ENCODE measurements around the gene RAB11FIP4.

Gene RAB11FIP4

DNA sequence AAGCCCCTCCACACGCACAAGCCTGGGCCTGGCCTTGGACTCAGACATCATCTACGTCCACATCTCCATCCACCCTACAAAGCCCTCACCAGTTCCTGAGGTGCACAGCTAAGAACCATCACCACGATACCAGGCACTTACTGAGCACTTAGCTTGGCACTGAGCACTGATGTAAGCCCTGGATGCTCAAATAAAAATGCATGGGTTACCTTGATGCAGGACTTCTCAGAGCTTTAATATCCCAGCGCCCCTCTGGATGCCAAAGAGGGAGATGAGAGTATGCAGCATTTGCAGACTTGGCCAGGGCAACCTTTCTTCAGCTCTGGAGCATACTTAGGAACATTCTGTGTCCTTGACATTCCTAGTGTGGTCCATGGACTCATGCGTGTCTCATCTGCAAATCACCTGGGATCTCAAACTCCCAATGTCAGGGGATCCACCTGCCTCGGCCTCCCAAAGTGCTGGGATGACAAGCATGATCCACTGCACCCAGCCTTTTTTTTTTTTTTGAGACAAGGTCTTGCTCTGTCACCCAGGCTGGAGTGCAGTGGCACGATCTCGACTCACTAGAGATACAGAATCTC, 69.8 kb downstream of the RAB11FIP4 start:
- no peak for DNase-seq

DNA sequence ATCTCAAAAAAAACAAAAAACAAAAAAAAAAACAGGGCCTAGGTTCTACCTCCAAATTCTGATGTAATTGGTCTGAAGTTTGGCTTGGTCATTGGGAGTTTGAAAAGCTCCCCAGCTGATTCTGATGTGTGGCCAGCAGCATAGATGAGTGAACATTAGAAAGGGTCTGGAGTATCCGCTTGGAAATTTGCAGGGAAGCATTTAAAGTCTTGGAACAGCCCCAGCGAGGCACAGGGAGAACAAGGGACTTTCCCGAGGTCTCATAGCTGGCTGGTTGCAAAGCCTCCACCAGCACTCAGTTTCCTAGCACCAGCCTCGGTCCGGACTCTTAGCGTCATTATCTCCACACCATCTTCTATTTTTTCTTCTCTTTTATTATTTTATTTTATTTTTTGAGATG, 70.8 kb downstream of the RAB11FIP4 start:
- no peak for DNase-seq

DNA sequence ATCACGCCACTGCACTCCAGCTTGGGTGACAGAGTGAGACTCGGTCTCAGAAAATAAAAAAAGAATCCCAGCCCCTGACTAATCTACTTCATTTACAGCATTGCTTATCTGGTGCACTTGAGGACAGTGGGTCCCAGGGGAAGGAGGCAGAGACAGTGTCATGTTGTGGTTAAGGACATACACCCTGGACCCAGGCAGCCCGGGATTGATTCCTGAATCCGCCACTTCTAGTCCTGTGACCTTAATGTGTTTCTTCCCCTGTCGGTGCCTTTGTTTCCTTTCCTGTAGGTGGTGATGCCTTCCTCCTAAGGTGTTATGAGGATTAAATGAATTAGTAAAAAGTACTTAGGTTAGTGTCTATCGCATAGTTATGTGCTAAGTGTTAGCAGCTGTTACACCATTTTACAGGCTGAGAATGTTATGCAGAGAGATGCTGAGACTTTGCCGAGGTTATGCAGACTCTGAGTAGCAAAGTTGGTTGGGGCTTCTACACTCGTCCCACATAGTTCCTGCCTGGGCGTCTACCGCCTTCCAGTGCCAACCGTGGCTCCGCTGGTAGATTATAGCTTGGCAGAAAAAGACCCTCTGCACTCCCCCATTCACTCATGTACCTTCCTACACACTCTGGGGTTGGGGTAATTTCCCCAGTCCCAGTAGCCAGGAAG, 74.8 kb downstream of the RAB11FIP4 start:
- DNase-seq = no peak

DNA sequence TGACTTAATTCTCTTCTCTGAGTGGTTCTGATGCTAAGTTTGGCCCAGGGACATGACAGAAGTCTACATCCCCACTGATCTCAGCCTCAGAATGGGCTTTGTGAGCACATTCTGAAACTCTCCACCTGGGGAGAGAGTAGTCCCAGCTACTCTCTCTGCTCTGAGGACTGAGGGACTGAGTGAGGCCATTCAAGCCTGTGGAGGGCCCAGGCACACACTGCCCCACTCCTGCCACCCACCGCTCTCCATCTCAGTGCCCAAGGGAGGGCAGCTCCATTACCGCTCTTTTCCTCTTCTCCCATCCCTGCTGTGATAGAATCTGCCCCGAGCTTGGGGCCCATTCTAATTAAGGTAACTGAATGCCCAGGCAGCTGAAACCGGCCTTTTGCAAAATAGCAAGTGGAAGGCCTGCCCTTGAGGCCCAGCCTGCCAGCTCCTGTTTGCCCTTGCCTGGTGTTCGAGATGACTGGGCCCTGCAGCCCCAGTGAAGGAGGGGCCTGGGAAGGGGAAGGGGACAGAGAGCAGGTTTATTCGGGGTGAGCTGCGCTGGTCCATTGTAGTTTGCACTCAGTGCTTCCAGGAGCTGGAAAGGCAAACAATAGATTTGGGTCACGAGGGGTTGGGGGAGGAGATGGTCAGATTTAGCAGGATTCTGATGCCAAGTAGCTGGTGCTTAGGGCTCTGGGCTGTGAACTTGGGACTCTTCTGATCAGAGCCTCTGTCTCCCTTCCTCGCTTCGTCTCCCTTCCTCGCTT, 76.2 kb downstream of the RAB11FIP4 start:
- DNase-seq = no peak

DNA sequence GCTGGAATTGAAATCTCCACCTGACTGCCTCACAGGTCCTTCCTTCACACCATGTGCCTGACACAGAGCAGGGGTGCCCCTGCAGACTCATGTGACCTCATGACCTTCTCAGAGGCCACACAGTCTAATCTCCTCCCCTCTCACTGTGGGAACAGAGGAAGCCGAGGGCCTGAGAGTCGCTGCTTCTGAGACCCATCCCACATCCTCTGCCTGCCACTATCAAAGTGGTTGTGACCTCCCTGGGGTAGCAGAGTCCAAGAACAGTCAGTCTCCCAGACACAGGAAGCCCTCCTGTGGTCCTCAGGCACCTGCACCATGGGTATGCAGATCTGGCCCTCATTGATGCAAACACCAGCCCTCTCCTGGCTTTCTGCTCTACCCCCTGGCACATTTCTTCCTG, 78.5 kb downstream of the RAB11FIP4 start:
- no peak for DNase-seq

DNA sequence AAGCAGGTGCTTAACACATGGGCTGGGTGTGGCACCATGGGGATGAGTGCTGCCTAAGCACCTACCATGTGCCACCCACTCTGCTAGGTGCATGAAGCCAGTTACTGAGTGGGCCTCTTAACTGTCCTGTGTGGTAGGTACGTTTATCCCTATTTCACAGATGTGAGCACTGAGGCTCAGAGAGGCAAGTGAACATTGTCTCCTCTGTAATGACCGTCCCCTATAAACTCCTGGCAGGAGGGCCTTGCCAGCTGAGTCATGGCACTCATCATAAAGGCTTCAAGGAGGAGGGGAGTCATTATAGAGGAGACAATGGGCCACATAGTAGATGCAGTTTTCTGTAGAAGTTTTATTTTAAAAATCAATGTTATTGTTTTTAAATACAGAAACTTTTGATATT, 79.1 kb downstream of the RAB11FIP4 start:
- no peak for DNase-seq

DNA sequence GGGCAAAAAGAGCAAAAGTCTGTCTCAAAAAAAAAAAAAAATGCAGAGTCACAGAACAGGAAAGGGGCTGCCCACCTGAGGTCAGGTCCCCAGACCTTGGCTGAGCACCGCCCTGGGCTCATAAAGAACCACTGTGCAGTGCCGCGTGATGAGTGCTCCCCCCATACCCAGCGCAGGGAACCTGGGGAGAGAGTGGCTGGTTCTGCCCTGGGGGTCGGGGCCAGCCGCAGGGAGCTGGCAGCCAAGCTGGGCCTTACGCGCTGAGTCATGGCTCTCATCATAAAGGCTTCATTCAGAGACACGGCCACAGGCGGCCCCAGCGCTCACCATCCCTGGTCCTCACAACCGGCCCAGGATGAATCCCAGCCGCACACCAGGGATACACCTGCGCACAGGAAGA, 80.7 kb downstream of the RAB11FIP4 start:
- no peak for DNase-seq

DNA sequence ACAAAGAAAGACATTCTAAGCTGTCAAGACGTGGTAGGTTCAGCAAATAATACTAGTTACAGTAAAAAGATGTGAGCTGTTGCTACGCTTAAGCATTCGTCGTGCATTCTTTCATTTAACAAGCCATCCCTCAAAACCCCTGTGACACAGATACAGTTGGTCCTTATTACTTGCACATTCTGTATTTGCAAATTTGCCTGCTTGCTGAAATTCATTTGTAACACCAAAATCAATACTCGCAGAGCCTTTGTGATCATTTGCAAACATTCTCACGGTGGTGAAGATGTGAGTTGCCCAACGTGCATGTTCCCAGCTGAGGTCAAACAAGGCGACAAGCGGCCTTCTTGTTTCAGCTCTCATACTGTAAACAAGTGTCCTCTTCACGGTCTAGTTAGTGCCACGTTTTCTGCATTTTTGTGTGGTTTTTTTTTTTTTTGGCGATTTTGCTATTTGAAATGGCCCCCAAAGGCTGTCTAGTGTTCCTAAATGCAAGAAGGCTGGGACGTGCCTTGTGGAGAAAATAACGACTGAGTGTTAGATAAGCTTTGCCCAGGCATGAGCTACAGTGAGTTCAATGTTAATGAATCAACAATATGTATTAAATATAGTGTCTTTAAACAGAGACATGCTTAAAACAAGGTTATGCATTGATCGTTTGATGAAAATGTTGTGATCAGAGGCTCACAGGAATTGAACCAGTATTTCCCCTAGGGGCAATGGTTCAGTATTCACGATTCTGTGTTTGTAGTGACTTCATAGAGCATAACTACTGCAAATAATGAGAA, 84.1 kb downstream of the RAB11FIP4 start:
- DNase-seq = no peak

DNA sequence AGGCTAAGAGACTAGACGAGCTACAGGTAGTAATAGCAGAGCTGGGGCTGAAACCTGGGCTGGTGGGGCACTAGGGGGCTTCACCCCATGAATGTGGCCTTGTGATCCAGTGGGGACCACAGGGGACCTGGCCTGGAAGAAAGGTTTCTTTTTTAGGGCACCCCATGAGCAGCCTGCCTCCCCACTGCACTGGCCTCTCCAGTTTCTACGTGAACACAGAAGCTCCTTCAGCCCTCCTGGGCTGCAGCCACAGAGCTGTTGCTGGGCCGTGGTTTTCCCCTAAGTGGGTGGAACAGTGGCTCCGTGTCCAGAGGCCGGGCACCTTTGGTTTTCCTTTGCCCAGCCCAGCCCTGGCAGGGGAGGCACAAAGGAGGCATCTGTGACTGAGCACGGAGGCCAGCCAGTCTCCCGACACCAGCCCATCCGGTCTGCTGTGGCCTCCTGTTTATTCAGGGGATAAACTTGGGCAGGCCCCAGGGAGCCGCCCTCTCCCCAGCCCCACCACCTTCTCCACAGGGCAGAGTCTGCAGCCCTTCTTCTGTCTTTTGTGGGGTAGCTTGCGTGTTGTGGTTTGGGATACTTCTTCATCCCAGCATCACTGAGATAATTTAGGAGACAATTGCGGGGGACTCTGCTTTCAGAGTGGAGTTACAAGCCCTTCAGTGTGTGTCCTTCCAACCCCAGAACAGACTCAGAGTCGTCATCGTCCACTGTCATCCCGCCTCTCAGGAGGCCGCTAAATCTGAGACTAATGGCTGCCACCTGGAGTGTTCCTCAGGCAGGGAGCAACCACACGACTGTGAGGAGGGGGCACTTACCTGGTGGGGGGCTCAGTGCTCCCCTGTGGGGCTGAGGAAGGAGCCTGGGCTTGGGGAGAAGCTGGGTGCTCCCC, 85.3 kb downstream of the RAB11FIP4 start:
- DNase-seq = no peak

DNA sequence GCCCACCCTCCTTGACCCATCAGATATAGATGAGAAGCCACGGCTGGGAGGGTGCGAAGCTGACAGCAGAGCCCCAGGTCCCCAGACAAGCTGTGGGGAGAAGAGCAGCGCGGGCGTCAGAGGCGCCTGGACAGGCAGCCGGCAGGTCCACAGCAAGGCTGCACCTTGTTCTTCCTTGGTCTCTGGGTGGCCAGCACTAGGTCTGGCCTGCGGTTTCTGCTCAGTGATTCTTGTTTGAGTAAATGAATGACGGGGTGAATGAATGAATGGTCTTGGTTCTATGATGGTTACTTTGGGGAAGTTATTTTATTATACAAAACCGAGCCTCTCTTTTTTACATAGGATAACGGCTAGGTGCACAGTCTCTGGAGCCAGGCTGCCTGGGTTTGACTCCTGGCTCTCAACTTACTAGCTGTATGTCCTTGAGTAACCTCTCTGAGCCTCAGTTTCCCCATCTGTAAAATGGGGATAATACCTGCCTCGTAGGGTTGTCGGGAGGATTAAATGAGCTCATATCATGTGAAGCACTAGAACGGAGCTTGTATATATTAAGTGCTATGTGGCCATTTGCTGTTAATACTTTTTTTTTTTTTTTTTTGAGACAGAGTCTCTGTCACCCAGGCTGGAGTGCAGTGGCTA, 86.1 kb downstream of the RAB11FIP4 start:
- DNase-seq = no peak

DNA sequence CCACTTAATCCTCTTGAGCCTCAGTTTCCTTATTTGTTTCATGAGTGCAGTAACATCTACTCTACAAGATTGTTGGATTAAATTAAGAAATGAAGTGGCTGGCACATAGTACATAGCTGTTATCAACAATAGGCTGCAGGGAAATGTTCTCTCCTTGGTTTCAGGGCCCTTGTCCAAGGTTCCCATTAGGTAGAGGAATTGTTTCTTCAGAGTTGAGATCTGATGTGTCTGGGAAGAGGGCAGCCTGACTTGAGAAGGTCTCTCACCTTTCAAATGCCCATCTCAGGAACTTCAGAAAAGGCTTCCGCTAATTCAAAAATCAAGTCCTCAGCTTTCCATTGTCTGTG, 87.6 kb downstream of the RAB11FIP4 start:
- DNase-seq = no peak

DNA sequence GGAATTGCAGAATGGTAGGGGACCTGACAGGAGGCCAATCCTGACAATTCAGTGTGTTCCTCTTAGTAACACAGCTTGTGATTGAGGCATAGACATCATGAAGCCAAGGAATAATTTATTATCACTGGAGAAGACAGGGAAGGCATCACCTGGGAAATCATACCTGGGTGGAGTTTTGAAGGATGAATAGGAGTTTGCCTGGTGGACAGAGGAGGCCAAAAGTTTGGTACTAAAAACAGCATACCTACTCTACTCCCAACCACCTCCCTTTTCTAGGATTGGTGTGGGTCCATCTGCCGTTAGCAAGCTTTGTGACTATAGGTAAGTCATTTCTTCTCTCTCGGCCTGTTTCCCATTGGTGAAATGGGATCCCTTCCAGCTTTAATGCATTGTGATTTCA, 88.0 kb downstream of the RAB11FIP4 start:
- DNase-seq = no peak

DNA sequence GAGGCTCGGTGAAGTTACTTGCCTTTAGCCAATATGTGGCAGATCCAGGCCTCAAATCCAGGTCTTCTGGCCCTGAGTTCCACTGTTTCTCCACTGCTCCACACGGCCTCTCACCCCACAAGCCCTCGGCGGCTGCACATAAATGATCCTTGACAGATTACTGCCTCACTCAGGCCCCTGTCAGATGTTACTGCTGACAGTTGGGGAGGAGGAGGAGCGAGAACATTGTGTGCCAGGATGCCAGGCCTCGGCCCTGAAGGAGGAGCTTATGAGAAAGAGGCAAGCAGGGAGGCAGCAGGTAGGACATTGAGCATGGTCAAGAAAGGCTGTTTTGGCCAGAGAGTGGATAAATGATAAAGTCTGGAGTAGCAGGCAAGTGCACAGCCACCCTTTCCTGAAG, 88.6 kb downstream of the RAB11FIP4 start:
- no peak for DNase-seq

DNA sequence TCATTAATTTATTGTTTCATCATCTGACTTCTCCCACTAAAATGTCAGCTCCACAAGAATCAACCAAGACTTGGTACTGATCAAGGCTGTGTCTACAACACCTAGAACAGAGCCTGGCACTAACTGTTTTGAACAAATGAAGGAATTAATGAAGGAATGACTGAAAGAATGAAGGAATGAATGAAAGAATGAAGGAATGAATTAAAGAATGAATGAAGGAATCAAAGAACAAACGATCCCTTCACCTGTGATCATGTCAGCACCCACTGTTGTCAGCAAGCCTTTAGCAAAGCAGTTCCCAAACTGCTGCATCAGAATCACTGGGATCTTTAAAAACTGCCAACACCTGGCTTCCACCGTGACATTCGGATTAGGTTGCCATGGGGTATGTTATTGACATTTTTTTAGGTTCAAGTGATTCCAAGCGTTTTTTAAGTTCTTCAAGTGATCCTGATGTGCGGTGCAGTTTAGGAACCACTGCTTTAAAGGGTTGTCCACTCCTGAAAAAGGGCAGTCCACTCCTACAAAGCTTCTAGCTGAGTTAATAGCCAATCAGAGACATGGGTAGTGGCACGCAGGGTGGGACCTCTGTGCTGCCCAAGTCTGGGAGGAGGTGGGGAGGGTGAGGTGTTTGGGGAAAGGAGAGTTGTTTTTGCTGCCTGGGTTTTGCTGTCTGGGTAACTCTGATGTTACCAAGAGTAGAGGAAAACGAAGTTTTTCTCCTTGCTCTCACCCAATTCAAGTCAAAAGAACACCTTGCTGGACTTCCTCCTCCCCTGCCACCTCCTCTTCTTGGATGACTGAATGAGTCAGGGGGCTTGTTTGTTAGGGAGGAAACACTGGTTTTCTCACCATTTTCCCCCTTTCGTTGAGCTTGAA, 89.7 kb downstream of the RAB11FIP4 start:
- no peak for DNase-seq

DNA sequence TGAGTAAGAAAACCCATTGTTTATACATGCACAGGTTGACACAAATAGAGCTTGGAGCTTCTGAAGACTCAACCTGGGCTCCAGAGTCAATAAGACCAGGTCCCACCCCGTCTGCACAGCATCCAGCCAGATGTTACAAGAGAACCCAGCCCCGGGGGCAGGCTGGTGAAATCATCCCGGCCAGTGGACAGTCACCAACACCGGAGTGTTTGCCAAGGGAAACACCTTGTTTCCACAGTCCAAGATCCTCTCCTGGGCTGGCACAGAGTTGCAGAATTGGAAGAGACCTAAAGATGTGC, 90.3 kb downstream of the RAB11FIP4 start:
- DNase-seq = no peak

DNA sequence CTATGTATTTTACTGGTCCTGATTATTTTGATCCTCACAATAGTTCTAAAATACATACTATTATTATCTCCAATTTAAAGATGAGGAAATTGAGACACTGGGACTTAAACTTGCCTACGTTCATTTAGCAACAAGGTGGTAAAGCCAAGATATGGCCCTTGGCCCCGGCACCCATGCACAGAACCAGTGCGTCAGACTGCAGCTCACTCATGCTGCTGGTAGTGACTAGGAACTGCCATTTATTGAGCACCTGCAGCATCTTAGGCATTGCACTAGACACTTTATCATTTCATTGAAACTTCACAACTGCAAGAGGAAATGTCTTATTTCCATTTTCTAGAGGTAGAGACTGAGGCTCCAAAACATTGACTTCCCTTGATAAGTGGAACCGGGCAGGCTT, 93.3 kb downstream of the RAB11FIP4 start:
- DNase-seq = no peak

DNA sequence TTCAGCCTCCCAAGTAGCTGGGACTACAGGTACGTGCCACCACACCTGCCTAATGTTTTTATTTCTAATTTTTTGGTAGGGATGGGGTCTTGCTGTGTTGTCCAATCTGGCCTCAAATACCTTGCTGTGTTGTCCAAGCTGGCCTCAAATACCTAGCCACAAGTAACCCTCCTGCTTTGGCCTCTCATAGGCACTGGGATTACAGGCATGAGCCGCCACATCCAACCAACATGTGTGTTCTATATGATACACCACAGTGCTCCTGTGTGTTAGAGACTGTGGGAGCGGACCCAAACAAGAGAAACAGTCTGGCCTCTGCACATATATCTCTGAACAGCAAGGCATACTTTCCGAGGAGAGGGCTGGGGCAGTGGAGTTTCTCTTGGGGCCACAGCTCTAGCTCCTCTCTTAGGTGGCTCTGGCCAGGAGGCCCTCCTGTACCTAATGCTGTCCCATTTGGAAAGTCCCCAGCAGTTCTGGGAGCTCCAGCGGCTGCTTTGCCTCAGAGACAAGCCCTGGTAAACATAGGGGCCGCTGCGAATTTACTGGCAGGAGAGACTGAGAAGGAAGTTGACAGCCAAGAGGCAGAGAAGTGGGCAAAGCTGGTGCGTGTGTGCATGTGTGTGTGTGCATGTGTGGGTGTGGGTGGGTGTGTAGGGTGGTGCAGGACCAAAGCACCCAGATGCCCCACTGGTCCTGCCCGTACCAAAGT, 95.0 kb downstream of the RAB11FIP4 start:
- no peak for DNase-seq

DNA sequence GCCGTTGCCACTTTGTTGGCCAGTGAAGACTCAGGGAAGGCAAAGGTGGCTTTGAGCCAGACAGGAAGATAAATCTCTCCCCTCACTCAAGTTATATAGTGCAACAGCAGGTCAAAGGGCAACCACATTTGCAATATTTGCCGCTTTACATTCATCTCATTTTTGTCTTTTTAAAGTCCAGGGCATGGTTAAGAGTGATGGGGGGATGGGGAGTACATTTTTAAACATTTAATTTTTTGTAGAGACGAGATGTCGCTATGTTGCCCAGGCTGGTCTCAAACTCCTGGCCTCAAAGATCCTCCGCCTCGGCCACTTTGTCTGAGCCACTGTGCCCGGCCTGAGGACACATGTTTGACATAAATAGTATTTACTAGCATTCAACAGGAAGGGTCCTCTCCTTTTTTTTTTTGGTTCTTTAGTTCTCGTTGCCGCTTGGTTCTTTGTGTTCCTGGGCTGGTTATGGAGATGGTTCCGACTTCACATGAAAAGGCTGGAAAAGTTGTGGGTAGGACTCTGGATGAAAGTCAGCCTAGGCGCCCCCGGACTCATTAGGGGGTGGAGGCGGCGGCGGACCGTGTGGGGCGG, 95.7 kb downstream of the RAB11FIP4 start:
- no peak for DNase-seq

DNA sequence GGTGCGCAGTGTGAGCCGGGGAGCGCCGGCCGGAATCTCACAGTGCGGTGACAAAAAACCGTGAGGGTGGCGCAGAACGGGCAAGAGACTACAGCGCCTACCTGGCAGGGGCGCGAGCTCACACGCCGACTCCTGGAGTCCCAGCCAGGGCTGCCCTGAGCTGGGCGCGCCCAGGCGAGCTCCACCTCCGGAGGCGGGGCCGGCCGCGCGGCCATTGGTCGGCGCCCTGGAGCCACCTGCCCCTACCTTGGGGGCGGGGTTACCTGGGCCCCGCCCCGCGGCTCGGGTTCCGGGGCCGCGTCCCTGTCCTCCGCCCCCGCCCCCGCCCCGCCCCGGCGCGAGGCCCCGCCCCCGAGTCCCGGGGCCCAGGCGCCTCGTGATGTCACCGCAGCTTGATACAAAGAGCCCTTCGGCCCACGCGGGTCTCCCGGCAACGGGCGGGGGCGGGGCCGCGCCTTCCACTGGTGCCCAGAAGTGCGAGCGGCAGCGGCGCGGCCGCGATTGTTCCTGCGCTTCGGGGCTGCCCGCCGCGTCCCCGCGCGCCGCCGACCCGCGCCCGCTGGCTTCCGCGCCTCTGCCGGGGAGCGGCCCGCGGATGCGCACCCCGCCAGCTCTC, 96.3 kb downstream of the RAB11FIP4 start:
- peak; percentile 93 for DNase-seq
